ENCODE results near the gene DUT.

- TF ChIP-seq CTCF (conservative IDR thresholded peaks at IDR 0.05; ENCODE audit: low read length) (0 out of 2 replicates have a peak, but pooled peaks have one; percentile 17), EZH2phosphoT487 (IDR thresholded peaks at IDR 0.05; ENCODE audit: borderline replicate concordance, low read depth, low read length) (no peak)
These were observed 31.2 kb upstream of the DUT start for GRCh38 chr15:48300038-48300437.
